HepG2 (cell line): ENCODE data around the gene PRKG1.

ENCODE experiments used
- KLF9 ChIP-seq: IDR thresholded peaks from 2 replicates; pipeline ENCODE4 v1.6.1; 2016; ENCODE audit warnings: low read depth
- MEIS1 ChIP-seq: sonication (generic); formaldehyde crosslinking; IDR thresholded peaks from 2 replicates; pipeline ENCODE4 v1.9.0; 2021; ENCODE audit warnings: mild to moderate bottlenecking, missing genetic modification reagents, moderate library complexity, borderline replicate concordance
- SMAD1 ChIP-seq: sonication (generic); formaldehyde crosslinking; IDR thresholded peaks from 2 replicates; pipeline ENCODE4 v1.4.0; 2020; ENCODE audit warnings: missing genetic modification reagents, low read depth, mild to moderate bottlenecking, borderline replicate concordance
- TGIF2 ChIP-seq: IDR thresholded peaks from 2 replicates; pipeline ENCODE4 v1.6.1; 2016; ENCODE audit warnings: control low read depth, missing compliant biosample characterization
- TF ChIP-seq, protein P1 (sequence below): sonication (generic); formaldehyde crosslinking; IDR thresholded peaks from 2 replicates; pipeline ENCODE4 v1.5.0; 2020; ENCODE audit warnings: mild to moderate bottlenecking, missing genetic modification reagents, moderate library complexity

DNA sequence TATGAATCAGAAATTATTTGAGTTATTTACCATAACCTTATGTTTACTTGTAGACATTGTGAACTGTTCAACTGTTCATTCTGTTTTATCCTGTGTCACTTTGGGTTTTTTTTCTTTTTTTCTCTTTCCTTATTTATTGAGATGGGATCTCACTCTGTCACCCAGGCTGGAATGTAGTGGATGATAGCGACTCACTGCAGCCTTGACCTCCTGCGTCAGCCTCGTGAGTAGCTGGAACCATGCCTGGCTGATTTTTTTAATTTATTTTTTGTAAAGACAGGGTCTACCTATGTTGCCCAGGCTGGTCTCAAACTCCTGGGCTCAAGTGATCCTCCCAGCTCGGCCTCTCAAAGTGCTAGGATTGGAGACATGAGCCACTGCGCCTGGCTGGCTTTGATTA is 528.0 kb downstream of the PRKG1 start:
- TF ChIP-seq KLF9 (no peak), TGIF2 (CRISPR knock-in tag) (no peak), SMAD1 (CRISPR knock-in tag) (no peak), MEIS1 (CRISPR knock-in tag) (no peak)
- TF ChIP-seq, protein P1, sequence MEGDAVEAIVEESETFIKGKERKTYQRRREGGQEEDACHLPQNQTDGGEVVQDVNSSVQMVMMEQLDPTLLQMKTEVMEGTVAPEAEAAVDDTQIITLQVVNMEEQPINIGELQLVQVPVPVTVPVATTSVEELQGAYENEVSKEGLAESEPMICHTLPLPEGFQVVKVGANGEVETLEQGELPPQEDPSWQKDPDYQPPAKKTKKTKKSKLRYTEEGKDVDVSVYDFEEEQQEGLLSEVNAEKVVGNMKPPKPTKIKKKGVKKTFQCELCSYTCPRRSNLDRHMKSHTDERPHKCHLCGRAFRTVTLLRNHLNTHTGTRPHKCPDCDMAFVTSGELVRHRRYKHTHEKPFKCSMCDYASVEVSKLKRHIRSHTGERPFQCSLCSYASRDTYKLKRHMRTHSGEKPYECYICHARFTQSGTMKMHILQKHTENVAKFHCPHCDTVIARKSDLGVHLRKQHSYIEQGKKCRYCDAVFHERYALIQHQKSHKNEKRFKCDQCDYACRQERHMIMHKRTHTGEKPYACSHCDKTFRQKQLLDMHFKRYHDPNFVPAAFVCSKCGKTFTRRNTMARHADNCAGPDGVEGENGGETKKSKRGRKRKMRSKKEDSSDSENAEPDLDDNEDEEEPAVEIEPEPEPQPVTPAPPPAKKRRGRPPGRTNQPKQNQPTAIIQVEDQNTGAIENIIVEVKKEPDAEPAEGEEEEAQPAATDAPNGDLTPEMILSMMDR (CRISPR knock-in tag), result no peak
